Astrocyte of the cerebellum (primary cell): ENCODE results near the gene PECR.

Source experiments
- DNase-seq: peaks from one replicate; pipeline ENCODE4 v3.0.0-alpha.2; 2011; ENCODE audit warnings: low read depth
- H3K4me3 ChIP-seq: 2 replicates; pipeline ENCODE4 v1.5.1; 2011; ENCODE audit warnings: mild to moderate bottlenecking, low read depth, low read length, moderate library complexity
- in situ Hi-C: cut with HindIII; loops from 2 replicates; pipeline ENCODE4 v1.10.0; 2017; ENCODE audit warnings: low sequenced_read_pairs
- TF ChIP-seq, protein P1 (sequence below): IDR thresholded peaks from 2 replicates; pipeline ENCODE4 v1.5.1; 2012; ENCODE audit warnings: low read length, low read depth, moderate library complexity, mild to moderate bottlenecking; ENCODE audit errors: missing control alignments

PECR gene

GRCh38 chr2:216107760-216108159, 26.2 kb upstream of the PECR start:
- H3K4me3 ChIP-seq: no peak overlapping the region
- TF ChIP-seq, protein P1, sequence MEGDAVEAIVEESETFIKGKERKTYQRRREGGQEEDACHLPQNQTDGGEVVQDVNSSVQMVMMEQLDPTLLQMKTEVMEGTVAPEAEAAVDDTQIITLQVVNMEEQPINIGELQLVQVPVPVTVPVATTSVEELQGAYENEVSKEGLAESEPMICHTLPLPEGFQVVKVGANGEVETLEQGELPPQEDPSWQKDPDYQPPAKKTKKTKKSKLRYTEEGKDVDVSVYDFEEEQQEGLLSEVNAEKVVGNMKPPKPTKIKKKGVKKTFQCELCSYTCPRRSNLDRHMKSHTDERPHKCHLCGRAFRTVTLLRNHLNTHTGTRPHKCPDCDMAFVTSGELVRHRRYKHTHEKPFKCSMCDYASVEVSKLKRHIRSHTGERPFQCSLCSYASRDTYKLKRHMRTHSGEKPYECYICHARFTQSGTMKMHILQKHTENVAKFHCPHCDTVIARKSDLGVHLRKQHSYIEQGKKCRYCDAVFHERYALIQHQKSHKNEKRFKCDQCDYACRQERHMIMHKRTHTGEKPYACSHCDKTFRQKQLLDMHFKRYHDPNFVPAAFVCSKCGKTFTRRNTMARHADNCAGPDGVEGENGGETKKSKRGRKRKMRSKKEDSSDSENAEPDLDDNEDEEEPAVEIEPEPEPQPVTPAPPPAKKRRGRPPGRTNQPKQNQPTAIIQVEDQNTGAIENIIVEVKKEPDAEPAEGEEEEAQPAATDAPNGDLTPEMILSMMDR: no peak
- in situ Hi-C loops: no loop called here
- DNase-seq: no peak

DNA sequence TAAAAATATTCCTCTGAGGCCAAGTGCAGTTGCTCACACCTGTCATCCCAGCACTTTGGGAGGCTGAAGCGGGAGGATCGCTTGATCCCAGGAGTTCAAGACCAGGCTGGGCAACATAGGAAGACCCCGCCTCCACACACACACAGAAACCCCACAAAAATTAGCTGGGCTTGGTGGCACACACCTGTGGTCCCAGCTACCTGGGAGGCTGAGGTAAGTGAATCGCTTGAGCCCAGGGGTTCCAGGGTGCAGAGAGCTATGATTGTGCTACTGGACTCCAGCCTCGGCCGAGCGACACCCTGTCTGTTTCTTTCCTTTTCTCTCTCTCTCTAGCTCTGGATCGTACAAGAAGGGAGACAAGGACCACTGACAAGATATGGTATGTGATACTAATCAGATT, 25.7 kb upstream of the PECR start:
- no peak overlapping the region for H3K4me3 ChIP-seq
- DNase-seq: no peak
- in situ Hi-C loops: no loop called here
- TF ChIP-seq, protein P1: no peak

DNA sequence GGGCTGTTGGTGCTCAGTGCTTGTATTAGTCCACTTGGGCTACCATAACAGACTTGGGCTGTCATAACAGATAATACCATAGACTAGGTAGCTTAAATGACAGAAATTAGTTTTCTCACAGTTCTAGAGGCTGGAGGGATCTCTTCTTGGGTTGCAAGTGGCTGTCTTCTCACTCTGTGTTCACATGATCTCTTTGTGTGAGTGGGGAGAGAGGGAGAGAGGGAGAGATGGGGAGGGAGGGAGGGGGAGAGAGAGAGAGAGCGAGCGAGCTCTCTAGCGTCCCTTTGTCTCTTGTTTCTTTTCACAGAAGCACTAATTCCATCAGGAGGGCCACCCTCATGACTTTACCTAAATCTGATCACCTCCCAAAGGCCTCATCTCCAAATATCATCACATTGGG, 23.1 kb upstream of the PECR start:
- in situ Hi-C loops: no loop called here
- DNase-seq: no peak
- H3K4me3 ChIP-seq: no peak overlapping the region
- TF ChIP-seq, protein P1: no peak

- TF ChIP-seq, protein P1: no peak
- no peak overlapping the region for H3K4me3 ChIP-seq
- in situ Hi-C loops: no loop called here
- no peak for DNase-seq
Observed at GRCh38 chr2:216103213-216103612, 21.6 kb upstream of the PECR start.

- in situ Hi-C loops: no loop called here
- H3K4me3 ChIP-seq: no peak overlapping the region
- no peak for DNase-seq
- TF ChIP-seq, protein P1: no peak
Observed at GRCh38 chr2:216101109-216101508, 19.5 kb upstream of the PECR start.

DNA sequence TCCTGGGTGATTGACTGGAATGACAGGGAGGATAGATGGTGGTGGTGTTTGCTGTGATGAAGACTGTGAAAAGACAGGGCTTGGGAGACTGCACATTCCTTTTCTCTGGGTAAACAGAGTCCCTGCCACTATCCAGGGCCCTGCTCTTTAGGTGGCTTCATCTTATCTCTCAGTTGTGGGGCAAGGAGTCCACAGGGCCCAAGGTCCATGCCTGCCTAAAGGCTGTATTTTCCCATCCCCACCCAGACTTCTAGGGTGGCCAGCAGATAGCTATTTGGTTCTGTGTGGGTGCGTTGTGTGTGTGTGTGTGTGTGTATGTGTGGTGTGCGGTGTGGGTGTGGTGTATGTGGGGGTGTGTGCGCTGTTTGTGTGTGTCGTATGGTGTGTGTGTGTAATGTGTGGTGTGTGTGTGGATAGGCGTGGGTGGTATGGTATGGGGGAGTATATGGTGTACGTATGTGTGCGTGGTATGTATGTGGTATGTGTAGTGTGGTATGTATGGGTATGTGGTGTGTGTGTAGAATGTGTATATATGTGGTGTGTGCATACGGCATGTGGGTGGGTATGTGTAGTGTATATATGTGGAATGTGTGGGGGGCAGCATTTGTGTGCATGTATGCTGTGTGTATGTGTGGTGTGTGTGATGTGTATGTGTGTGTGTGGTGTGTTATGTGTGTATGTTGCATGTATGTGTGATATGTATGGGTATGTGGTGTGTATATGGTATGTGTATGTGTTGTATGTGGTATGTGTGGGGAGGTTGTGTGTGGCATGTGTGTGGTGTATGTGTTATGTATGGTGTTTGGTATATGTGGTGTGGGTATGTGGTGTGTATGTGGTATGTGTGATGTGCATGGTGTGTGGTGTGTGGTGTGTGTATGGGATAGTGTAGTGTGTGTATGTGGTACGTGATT, 17.1 kb upstream of the PECR start:
- TF ChIP-seq, protein P1: no peak
- in situ Hi-C loops: no loop called here
- no peak overlapping the region for H3K4me3 ChIP-seq
- no peak for DNase-seq
